ENCODE data around the gene FOXRED1.

Gene FOXRED1

DNA sequence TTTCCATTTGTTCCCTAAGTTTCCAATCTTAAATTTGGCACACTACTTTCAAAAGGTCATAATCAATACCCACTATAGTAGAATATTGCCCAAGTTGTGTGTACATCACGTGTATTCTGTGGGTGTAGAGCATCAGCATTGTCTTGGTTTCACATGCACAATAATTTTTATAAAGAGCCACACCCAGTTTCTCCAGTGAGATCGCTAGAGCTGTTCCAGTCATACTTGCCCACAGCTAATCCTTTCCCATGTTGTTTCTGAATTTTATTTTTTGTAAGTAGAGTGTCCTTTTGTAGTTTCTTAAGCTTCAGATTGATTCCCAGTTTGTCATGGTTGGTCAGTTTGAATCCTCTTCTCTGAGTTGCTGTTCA is 43.7 kb upstream of the FOXRED1 start:
- Histone ChIP-seq H3K27ac (ENCODE audit: low read depth, low read length, poor library complexity, severe bottlenecking) (no peak overlapping the region), H3K9ac (ENCODE audit: low read length) (no peak overlapping the region), H3F3A (ENCODE audit: insufficient read depth, low read length) (no peaks in the 10 kb centered on the region), H3K9me3 (ENCODE audit: low read length) (no peaks in the 10 kb centered on the region), H3K4me3 (ENCODE audit: low read depth, low read length, poor library complexity, severe bottlenecking) (no peak overlapping the region), H3K79me2 (ENCODE audit: insufficient read depth, low read length) (peaks cover 3% of the 10 kb centered on the region; the same call in 1 of the 2 replicates), H3K4me1 (ENCODE audit: insufficient read depth, low read length, severe bottlenecking) (no peaks in the 10 kb centered on the region), H2AFZ (ENCODE audit: low read length) (no peak overlapping the region), H3K27me3 (ENCODE audit: insufficient read depth, low read length) (no peaks in the 10 kb centered on the region), H4K20me1 (ENCODE audit: insufficient read depth, low read length) (no peaks in the 10 kb centered on the region), H3K9me2 (ENCODE audit: low read depth, low read length) (no peaks in the 10 kb centered on the region), H3K36me3 (ENCODE audit: insufficient read depth, low read length) (0 out of 2 replicates have a peak, but pooled peaks cover 5% of the 10 kb centered on the region), H3K4me2 (ENCODE audit: low read length) (no peak overlapping the region)
- TF ChIP-seq EZH2 (IDR thresholded peaks at IDR 0.05; ENCODE audit: borderline replicate concordance, low read length), result no peak
- TF ChIP-seq, protein P1, sequence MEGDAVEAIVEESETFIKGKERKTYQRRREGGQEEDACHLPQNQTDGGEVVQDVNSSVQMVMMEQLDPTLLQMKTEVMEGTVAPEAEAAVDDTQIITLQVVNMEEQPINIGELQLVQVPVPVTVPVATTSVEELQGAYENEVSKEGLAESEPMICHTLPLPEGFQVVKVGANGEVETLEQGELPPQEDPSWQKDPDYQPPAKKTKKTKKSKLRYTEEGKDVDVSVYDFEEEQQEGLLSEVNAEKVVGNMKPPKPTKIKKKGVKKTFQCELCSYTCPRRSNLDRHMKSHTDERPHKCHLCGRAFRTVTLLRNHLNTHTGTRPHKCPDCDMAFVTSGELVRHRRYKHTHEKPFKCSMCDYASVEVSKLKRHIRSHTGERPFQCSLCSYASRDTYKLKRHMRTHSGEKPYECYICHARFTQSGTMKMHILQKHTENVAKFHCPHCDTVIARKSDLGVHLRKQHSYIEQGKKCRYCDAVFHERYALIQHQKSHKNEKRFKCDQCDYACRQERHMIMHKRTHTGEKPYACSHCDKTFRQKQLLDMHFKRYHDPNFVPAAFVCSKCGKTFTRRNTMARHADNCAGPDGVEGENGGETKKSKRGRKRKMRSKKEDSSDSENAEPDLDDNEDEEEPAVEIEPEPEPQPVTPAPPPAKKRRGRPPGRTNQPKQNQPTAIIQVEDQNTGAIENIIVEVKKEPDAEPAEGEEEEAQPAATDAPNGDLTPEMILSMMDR (IDR thresholded peaks at IDR 0.05; ENCODE audit: low read length), result no peak

DNA sequence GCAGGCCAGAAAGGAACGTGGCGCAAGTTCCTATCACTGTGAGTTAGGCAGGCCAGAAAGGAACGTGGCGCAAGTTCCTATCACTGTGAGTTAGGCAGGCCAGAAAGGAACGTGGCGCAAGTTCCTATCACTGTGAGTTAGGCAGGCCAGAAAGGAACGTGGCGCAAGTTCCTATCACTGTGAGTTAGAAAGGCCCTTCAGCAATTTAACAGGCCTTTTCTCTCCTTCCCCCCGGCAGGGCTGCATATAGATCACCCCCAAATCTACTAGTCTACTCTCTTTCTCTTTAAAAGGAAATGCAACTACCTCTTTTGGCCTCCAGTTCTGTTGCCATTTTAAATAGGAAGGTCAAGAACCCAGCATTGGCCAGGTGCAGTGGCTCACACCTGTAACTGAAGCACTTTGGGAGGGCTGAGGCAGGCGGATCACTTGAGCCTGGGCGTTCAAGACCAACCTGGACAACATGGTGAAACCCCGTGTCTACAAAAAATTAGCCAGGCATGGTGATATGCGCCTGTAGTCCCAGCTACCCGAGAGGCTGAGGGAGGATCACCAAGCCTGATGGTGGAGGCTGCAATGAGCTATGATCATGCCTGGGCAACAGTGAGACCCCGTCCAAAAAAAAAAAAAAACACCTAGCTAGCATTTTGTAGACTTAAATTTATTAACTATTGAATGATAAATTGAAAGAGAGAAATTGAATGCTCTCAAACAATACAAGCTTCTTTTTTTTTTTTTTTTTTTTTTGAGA is 42.4 kb upstream of the FOXRED1 start:
- H3K9me3 ChIP-seq (ENCODE audit: low read length), result no peaks in the 10 kb centered on the region
- no peak for TF ChIP-seq EZH2 (IDR thresholded peaks at IDR 0.05; ENCODE audit: borderline replicate concordance, low read length)
- TF ChIP-seq, protein P1 (IDR thresholded peaks at IDR 0.05; ENCODE audit: low read length), result no peak
- no peaks in the 10 kb centered on the region for H3K4me1 ChIP-seq (ENCODE audit: insufficient read depth, low read length, severe bottlenecking)
- H3K9me2 ChIP-seq (ENCODE audit: low read depth, low read length), result no peaks in the 10 kb centered on the region
- no peaks in the 10 kb centered on the region for H4K20me1 ChIP-seq (ENCODE audit: insufficient read depth, low read length)
- no peaks in the 10 kb centered on the region for H3F3A ChIP-seq (ENCODE audit: insufficient read depth, low read length)
- H3K36me3 ChIP-seq (ENCODE audit: insufficient read depth, low read length), result 0 out of 2 replicates have a peak, but pooled peaks cover 5% of the 10 kb centered on the region
- H2AFZ ChIP-seq (ENCODE audit: low read length), result no peak overlapping the region
- H3K9ac ChIP-seq (ENCODE audit: low read length), result no peak overlapping the region
- no peak overlapping the region for H3K27ac ChIP-seq (ENCODE audit: low read depth, low read length, poor library complexity, severe bottlenecking)
- no peak overlapping the region for H3K4me2 ChIP-seq (ENCODE audit: low read length)
- H3K4me3 ChIP-seq (ENCODE audit: low read depth, low read length, poor library complexity, severe bottlenecking), result no peak overlapping the region
- peaks cover 3% of the 10 kb centered on the region; the same call in 1 of the 2 replicates for H3K79me2 ChIP-seq (ENCODE audit: insufficient read depth, low read length)
- no peaks in the 10 kb centered on the region for H3K27me3 ChIP-seq (ENCODE audit: insufficient read depth, low read length)

DNA sequence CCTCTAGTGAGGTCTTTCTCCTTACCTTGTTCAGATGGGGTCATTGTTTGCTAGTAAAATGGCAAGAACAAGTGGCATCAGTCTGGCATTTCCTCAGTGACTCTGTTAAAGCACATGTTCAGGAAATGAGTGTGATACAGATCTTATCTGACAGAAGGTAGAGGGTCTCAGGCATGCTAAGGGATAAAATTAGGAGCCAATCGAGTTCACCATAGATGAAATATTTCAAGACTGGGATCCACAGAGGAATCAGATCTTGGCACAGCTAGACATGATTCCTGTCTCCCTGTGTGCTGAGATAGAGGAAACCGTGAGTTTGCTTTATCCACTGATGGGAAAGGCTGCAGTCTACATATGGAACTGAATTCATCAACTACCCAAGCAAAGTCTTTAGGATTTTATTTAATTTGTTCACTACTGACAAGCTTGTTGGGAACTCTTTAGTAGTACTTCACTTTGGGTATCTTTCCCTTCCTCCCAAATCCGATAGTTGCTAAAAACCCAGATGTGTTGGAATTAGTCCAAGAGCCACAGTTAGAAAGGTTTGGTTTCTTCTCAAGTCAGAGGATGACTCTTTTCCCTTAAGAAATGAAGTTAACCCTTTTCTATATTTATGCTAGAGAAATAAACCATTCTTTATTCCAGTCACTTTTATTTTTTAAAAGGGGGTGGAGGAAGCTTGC is 39.0 kb upstream of the FOXRED1 start:
- Histone ChIP-seq H3K36me3 (ENCODE audit: insufficient read depth, low read length) (no peaks in the 10 kb centered on the region), H3K4me3 (ENCODE audit: low read depth, low read length, poor library complexity, severe bottlenecking) (no peak overlapping the region), H3K9ac (ENCODE audit: low read length) (no peak overlapping the region), H3K4me1 (ENCODE audit: insufficient read depth, low read length, severe bottlenecking) (no peaks in the 10 kb centered on the region), H4K20me1 (ENCODE audit: insufficient read depth, low read length) (no peaks in the 10 kb centered on the region), H3F3A (ENCODE audit: insufficient read depth, low read length) (no peaks in the 10 kb centered on the region), H3K27ac (ENCODE audit: low read depth, low read length, poor library complexity, severe bottlenecking) (no peak overlapping the region), H3K9me2 (ENCODE audit: low read depth, low read length) (no peaks in the 10 kb centered on the region), H3K79me2 (ENCODE audit: insufficient read depth, low read length) (peaks cover 3% of the 10 kb centered on the region; the same call in 1 of the 2 replicates), H3K9me3 (ENCODE audit: low read length) (no peaks in the 10 kb centered on the region), H3K27me3 (ENCODE audit: insufficient read depth, low read length) (no peaks in the 10 kb centered on the region), H3K4me2 (ENCODE audit: low read length) (no peak overlapping the region), H2AFZ (ENCODE audit: low read length) (no peak overlapping the region)
- TF ChIP-seq, protein P1 (IDR thresholded peaks at IDR 0.05; ENCODE audit: low read length), result no peak
- TF ChIP-seq EZH2 (IDR thresholded peaks at IDR 0.05; ENCODE audit: borderline replicate concordance, low read length), result no peak

Measured in OCI-LY1 (cell line).